ENCODE measurements around the gene DPEP1.
"Not testable (repeated sequence)": the region's sequence is repeated elsewhere in the genome, so short reads cannot be mapped to it uniquely, and the experiment has no call there.

DPEP1 gene

DNA sequence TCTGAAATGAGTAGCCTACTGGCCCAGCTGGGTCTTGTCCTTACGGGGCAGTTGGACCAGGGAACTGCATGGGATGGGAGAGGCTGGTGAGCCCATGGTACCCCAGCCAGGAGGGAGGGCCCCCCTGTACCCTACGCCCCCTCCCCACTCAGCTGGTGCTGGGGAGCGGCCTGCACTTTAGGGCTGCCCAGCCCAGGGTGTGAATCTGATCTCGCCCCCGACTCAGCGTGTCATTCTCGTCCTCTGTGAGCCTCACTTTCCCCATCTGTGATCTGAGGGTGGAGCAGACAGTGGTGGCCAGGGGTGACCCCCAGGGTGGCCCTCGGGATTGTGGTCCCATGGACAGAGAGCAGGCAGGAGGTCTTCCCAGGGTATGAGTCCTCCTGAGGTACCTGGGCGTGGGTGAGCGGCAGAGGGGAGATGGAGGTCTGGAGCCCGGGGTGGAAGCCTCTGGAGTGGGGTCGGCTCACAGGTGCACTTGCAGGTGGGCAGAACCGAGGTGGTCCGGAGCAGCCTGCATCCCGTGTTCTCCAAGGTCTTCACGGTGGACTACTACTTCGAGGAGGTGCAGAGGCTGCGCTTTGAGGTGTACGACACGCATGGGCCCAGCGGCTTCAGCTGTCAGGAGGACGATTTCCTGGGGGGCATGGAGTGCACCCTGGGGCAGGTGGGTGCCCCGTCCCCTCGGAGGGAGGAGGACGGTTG, 36.2 kb upstream of the DPEP1 start:
- no peak for DNase-seq

DNA sequence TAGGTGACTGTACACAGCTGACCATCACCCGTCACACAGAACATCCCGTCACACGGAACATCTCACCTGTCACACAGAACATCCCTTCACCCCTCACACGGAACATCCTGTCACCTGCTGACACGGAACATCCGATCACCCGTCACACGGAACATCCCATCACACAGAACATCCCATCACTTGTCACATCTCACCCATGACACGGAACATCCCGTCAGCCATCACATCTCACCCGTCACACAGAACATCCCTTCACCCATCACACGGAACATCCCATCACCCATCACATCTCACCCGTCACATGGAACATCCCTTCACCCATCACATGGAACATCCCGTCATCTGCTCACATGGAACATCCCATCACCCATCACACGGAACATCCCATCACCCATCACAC, 34.1 kb upstream of the DPEP1 start:
- no peak for DNase-seq

DNA sequence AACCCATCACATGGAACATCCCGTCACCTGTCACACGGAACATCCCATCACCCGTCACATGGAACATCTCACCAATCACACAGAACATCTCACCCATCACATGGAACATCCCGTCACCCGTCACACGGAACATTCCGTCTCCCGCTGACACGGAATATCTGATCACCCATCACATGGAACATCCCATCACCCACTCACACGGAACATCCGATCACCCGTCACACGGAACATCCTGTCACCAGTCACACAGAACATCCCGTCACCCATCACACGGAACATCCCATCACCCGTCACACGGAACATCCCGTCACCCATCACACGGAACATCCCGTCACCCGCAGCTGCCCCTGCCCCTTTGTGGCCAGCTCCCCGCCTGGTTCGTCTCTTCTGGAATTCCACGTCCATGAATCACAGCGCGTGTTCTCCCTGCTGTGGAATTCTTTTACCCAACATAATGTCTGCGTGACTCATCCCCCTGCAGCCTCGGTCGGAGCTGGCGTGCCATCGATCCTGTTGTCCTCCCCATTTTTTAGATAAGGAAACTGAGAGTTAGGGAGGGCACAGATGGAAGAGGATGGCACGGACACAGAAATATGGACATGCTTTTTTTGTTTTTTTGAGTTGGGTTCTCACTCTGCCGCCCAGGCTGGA, 32.3 kb upstream of the DPEP1 start:
- DNase-seq: no peak

DNA sequence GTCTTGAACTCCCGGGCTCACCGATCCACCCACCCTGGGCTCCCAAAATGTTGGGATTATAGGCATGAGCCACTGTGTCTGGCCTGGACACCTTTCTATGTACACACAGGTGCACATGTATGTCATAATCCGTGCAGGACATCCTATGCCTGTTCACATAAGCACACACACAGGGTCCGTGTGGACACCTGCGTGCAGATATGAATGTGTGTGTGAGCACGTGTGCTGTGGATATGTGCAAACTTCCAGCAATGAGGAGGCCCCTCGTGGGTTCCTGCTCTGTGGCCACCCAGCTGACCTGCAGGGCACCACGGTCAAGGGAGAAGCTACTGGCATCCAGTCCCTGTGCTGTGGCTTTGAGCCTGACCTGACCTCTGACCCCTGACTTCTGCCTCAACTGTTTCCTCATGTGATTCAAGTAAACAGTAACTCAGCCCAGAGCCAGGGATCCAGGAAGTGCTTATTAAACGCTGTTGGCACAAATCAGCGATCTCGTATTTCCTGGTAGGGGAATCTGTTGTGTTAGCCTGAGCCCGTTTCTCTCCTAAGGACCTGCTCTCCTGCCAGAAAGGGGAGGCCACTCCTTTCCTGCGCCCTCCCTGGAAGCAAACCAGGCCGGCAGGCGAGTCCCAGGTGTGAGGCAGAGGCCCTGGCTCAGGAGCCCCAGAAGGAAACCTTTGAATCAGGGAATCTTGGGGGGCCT, 31.4 kb upstream of the DPEP1 start:
- DNase-seq: no peak

DNA sequence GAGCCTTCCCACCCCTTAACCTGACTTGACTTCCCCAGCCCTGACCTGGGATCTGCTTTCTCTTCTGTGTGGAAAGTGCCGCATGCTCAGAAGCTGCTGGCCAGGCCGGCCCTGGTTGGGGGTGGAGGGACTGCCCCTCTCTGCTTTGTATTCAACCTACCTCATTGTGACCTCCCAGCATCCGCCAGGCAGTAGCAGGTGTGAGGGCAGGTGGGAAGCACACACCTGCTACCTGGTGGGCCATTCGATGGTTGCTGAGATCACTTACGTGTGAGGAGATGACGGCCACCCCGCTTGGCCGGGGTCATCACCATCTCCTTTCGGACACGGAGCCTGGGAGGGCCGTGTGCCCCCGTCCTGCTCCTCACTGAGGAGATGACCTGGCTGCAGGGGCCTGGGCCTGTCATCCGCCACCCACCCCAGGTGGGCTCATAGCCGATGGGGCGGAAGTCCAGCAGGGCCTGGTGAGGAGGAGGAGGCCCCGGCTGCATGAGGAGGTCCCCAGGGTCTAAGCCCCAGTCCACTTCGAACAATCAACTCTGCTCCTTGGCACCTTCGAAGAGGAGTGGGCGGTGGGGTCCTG, 30.7 kb upstream of the DPEP1 start:
- DNase-seq: no peak

DNA sequence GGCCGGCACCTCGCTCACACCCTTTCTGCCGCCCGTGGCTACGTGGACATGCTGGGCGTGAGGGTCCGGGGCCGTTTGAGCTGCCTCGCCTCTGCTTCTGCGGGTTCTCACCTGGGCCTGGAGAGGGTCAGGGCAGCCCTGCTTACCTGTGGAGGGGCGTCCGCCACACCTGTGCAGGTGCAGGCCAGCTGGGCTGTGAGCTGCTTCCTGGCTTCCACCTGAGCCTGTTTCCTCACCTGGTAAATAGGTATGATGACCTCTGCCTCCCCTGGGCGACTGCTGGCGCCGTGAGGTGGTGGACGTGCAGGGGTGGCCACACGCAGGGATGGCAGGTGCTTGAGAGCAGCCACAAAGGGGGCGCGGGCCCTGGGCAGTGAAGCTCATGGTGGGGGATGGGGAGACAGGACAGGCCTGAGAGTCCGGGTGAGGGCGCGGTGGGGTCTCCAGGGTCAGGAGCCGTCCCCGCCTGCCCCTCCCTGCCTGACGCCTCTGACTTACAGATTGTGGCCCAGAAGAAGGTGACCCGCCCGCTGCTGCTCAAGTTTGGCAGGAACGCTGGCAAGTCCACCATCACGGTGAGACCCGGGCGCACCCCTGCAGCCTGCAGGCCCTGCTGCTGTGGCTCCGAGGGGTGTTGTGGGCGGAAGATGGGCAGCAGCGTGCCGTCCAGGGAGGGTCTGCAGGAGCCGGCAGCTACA, 30.1 kb upstream of the DPEP1 start:
- no peak for DNase-seq

DNA sequence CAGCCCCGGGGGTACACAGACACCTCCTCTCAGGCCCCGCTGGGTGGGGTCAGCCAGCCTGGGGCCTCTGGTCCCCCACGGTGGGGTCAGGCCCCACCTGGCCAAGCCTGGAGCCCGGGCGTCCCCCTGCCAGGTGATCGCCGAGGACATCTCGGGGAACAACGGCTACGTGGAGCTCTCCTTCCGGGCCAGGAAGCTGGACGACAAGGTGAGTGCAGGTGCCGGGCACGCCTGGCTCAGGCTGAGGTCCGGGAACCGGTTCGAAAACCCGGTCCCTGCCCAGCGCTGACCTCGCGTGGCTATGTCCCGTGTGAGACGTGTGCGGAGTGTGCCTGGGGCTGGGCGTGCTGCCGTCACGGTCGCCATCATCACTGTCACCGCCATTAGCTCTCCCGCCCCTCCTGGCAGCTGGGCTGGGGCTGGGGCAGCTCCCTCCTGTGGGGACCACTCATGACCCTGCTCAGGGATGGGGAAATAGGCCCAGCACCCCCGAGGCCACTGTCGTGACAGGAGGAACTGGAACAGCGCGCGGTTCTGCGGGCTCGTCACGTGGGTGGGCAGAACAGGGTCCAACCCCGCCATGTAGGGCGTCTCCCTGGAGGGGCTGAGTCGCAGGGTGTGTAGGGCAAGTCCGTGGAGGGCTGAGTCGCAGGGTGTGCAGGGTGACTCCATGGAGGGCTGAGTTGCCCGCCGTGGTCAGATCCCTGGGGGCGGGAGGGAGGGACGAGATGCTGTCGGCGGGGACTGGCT, 29.4 kb upstream of the DPEP1 start:
- DNase-seq: no peak

DNA sequence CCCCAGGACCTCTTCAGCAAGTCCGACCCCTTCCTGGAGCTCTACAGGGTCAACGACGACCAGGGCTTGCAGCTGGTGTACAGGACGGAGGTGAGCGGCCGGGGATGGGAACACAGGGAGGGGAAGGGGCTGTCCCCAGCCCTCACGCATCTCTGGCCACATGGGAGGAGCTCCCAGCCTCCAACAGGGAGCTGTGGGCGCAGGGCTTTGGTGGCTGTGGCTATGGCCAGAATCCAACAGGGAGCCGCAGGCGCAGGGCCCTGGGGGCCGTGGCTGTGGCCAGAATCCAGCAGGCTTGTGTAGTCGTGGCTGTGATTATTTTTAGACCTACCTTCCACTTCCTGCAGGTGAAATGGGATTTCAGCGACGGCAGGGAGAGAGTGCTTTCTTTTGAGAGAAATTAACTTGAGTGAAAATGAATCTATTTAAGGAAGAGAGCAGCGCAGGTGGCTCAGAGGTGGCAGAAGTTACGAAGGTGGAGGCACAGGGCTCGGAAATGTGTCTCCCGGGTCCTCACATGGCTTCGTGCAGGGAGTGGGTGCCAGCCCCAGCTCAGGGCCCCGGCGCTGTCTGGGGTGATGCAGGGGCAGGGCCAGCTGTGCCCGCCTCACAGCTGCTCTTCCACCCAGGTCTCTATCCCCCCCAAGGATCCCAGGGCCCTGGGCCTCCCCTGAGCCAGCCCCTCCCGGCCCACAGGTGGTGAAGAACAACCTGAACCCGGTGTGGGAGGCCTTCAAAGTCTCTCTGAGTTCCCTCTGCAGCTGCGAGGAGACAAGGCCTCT, 28.5 kb upstream of the DPEP1 start:
- no peak for DNase-seq

DNA sequence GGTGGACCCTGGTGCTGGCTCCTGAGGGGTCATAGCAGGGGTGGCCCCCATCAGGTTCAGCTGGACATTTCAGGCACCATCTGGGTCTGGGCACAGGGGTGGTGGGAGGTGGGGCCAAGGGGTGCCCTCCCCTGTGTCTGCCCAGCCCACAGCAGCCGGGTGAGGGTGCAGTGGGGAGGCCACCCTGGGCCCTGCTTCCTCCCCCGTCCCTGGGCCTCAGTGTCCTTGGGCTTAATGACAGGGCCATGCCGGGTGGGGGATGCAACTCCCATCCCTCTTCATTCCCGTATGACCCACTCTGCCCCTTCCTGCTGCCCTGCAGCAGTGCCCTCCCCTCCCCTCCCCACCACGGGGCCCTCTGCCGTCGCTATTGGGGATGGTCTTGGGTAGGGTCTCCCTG, 27.2 kb upstream of the DPEP1 start:
- DNase-seq: no peak

DNA sequence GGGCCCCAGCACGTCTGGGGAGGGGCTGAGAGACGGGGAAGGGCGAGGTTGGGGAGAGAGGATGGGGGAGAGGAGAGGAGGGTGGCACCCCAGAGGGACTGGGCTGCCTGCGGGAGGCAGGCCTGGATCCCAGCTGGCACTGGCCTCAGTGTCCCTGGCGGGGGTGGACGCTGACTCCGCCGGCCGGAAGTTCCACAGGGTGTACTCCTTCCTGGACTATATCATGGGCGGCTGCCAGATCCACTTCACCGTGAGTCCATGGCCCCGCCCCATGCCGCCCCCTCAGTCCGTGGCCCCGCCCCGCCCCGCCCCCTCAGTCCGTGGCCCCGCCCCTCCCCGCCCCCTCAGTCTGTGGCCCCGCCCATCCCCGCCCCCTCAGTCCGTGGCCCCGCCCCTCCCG, 26.6 kb upstream of the DPEP1 start:
- no peak for DNase-seq

DNA sequence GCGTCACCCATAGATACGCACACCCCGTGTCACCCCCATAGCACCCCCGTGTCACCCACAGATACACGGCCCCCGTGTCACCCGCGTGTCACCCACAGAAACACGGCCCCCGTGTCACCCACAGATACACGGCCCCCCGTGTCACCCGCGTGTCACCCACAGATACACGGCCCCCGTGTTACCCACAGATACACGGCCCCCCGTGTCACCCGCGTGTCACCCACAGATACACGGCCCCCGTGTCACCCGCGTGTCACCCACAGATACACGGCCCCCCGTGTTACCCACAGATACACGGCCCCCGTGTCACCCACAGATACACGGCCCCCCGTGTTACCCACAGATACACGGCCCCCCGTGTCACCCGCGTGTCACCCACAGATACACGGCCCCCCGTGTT, 25.8 kb upstream of the DPEP1 start:
- not testable (repeated sequence) for DNase-seq

DNA sequence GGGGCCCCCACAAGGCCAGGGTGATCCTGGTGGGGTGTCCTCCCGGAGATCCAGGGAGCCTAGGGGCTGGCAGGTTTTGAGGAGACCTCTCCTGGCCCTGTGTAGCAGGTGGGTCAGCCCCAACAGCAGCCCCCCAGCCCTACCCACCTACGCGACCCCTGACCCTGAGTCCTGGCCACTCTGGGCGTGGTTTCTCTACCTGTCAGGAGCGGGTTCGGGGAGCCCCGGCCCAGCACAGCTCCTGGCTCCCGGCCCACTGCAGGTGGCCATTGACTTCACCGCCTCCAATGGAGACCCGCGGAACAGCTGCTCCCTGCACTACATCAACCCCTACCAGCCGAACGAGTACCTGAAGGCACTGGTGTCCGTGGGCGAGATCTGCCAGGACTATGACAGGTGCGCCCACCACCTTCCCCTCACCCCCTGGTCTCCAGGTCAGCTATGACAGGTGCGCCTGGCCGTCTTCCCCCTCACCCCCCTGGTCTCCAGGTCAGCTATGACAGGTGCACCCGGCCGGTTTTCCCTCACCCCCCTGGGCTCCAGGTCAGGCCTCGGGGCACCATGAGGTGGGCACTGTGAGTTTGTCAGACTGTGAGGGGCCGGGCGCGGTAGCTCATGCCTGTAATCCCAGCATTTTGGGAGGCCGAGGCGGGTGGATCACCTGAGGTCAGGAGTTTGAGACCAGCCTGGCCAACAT, 24.9 kb upstream of the DPEP1 start:
- DNase-seq: no peak

DNA sequence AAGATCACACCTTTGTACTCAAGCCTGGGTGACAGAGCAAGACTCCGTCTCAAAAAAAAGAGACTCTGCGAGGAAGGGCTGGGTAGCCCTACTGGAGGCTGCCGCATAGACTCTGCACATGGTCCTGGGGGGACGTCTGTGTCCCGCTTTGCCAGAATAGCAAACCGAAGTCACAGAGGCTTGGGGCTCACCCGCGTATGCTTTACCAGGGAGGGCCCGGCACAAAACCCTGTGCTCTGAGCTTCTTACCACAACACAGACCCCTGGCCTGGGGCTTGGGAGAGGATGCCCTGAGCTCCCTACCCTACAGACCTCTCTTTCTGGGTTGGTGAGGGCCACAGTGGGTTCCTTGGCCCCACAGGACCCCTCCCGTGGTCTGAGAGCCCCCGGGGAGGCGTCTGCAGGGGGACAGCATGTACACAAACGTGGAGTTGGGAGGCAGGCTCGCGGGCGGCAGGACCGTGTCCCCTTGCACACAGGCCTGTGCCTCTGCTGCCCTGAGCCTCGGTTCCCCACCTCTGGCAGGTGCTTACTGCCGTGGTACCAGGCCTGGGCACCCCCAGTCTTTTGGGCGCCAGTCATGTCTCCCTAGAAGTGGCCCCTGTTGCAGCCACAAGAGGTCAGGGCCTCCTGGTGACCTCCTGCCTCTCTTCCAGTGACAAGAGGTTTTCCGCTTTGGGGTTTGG, 24.1 kb upstream of the DPEP1 start:
- no peak for DNase-seq

DNA sequence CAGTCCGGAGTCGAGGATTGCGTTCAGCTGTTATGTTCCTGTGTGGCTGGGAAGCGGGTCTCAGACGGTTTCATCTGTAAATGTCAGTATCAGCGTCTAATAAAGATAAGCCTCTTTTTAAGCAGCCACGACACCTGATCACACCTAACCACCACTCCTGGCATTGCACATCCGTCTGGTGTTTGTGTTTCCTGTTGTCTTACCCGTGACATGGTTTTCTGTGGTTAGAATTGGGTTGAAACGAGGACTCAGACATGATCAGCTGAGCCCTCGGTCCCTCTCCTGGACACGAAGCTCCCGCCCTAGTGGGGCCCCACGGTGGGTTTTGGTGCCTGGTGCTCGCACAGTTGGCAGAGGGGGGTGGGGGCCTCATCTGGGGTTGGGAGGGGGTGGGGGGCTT, 19.6 kb upstream of the DPEP1 start:
- no peak for DNase-seq

DNA sequence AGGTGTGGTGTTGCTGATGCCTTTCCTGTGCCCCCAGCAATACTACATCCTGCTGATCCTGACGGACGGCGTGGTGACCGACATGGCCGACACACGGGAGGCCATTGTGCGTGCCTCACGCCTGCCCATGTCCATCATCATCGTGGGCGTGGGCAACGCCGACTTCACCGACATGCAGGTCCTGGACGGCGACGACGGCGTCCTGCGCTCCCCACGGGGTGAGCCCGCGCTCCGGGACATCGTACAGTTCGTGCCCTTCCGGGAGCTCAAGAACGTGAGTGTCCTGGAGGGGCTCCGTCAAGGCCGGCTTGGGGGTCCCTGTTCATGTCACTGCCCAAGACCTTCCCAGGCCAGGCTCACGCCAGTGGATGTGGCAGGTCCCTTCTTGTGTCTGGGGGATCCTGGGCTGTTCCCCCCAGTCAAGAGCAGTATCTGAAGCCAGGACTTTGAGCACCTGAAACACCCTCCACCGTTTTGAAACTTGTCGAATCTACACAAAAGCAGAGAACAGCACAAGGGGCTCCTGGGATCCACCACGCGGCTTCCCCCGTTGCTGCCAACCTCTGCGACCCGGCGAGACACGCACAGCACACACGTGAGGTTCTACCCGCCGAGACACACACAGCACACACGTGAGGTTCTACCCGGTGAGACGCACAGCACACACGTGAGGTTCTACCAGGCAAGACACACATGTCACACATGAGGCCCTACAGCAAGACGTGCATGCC, 17.9 kb upstream of the DPEP1 start:
- DNase-seq: no peak

DNA sequence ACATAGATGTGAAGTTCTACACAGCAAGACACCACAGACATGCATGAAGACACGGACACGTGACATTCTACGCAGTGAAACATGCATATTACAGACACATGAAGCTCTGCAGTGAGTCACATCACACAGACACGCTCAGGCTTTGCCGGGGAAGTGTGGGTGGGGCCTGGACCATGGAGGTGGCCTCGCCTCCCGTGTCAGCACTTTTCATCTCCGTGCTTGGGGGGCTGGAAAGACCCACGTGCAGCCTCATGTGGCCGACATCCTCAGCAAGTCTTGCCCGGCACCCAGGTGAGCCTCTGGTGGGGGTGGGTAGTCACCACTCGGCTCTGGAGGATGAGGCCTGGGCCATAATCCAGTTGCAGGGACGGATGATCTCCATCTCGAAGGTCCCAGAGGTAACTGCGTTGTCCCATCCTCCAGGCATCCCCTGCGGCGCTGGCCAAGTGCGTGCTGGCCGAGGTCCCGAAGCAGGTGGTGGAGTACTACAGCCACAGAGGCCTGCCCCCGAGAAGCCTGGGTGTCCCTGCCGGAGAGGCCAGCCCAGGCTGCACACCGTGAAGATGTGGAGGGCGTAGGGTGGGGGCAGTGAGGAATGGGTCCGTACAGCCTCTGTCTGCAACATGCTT, 17.3 kb upstream of the DPEP1 start:
- no peak for DNase-seq

DNA sequence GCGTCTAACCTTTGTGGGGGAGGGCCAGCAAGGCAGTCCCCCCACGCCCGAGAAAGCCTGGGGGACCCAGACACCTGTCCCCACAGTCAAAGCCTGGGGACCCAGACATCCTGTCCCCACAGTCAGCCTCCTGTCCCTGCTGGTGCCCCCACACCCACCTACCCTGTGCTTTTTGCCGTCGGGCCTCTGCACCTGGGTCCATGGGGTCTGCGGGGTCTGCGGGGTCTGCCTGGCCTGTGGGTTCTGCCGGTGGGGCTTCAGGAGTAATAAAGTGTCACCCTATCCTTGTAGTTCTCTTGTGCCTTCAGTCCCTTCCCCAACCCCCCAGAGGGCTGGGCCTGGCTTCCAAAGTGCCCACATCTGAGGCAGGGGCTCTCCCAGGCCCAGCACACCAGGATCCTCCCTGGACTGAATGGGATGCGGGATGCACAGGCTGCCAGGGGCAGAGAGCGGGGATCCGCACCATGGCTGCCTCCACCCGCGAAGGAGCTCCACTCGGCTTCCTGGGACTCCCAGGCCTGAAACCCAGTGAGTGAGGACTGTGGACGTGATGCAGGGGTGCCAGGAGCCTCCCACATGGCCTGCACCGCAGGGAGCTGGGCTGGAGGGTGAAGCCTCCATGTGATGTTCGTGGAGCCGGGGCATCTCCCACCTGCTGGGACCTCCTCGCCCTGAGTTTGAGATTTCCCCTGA, 16.3 kb upstream of the DPEP1 start:
- DNase-seq: no peak

DNA sequence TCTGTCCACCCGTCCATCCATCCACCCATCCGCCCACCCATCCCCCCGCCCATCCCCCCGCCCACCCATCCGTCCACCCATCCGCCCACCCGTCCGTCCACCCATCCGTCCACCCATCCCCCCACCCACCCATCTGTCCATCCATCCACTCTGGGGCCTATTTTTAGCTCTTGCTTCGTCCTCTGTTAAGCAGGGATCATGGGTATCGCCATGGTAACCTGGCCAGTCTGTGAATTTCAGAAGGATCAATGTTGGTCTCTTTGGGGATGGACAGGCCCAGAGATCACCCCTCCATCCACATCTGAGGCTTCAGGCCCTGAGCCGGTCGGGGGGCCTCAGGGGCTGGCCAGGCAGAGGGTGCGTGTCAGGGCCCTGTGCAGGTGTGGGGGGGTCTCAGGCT, 15.2 kb upstream of the DPEP1 start:
- no peak for DNase-seq

DNA sequence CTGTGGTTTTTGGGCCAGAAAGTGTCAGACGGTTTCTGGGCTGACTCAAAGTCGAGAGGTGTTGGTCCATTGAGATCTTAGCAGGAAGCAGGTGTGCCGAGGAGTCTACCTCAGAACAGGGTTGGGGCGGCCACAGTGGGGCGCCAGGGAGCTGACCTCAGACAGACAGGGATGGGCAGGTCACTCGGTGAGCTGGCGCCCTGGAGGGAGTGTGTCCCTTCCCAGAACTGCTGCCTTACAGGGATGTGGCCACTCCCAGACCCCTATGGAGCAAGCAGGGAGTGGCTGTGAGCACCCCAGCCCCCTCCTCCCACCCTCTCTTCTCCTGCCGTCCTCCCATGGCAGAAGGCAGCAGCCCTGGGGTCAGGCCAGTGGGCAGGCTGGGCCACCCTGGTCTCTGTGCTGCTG, 14.0 kb upstream of the DPEP1 start:
- no peak for DNase-seq
